K562 (cell line): ENCODE results near the gene PTPN7. TPM values are rescaled to one million over a fixed set of nuclear protein-coding genes. Genes with fewer than 3 reads are reported as not detected.
A peak's percentile ranks its signal among the peaks of the same experiment; 100 is the strongest.

Experiments used
- ATAC-seq: fragments of 200-7000 bp; cut with Tn5 transposase; 3 replicates; pipeline ENCODE4 v1.9.1; 2020; ENCODE audit warnings: moderate library complexity
- BruUV-seq: library from RNA; stranded (reverse); fragments of 400-500 nt; replicated peaks from 2 replicates; lab custom pipeline; 2021; lab: Mats Ljungman, UMichigan
- CTCF ChIA-PET: fragments of 300-600 bp; formaldehyde crosslinking; extraction: SDS; loops from one replicate; lab custom pipeline; 2021; ENCODE audit warnings: low intra/inter-chr PET ratio; lab: Yijun Ruan, JAX
- POLR2A ChIA-PET: fragments of 300-600, 350-650 bp; sonication (Branson Sonifier 250); formaldehyde crosslinking; extraction: SDS; loops from one replicate; lab custom pipeline; 2021; ENCODE audit warnings: antibody characterized with exemption, inconsistent platforms; lab: Yijun Ruan, JAX
- DNase-seq, 4 experiments: peaks; one replicate each; pipeline versions ENCODE4 v3.0.0 to v3.0.0-alpha.2; 2011 to 2018; ENCODE audit warnings: low spot score in 3 of 4, mixed read lengths in 3 of 4; ENCODE audit errors: extremely low read depth in 1 of 4
- FAIRE-seq: peaks from 2 replicates; lab custom pipeline; 2011; peaks lifted over from hg19 to GRCh38; lab: Jason Lieb, UNC
- H2AFZ ChIP-seq: 2 replicates; pipeline ENCODE4 v1.6.0; 2011; ENCODE audit warnings: low read depth, low read length, control low read depth, inconsistent platforms
- H3K27ac ChIP-seq: fragments of 200-600 bp; 3 replicates; pipeline ENCODE4 v1.8.0; 2011; ENCODE audit warnings: low read depth, mild to moderate bottlenecking, control low read depth, inconsistent platforms, low read length, moderate library complexity, mixed read lengths; ENCODE audit errors: extremely low read depth
- H3K27me3 ChIP-seq, 2 experiments: fragments of 300-600 bp in 1 of 2; 2 replicates in 1 of 2; 3 replicates in 1 of 2; pipeline versions ENCODE4 v1.6.0 to v1.8.0; 2011; ENCODE audit warnings: inconsistent platforms in 2 of 2, low read length in 2 of 2, mild to moderate bottlenecking in 1 of 2, mixed read lengths in 1 of 2, moderate library complexity in 1 of 2; ENCODE audit not compliant: control insufficient read depth in 2 of 2, insufficient read depth in 2 of 2
- H3K36me3 ChIP-seq: fragments of 300-600 bp; 3 replicates; pipeline ENCODE4 v1.8.0; 2011; ENCODE audit warnings: mild to moderate bottlenecking, low read length, inconsistent platforms; ENCODE audit not compliant: control insufficient read depth, insufficient read depth
- H3K4me1 ChIP-seq, 2 experiments: fragments of 200-600 bp in 1 of 2; replicated peaks in 1 of 2; 2 replicates in 1 of 2; 3 replicates in 1 of 2; pipeline versions ENCODE4 v1.5.1 to v1.8.0; 2011; ENCODE audit warnings: inconsistent platforms in 2 of 2, low read length in 2 of 2, mild to moderate bottlenecking in 1 of 2, mixed read lengths in 1 of 2, moderate library complexity in 1 of 2; ENCODE audit not compliant: control insufficient read depth in 2 of 2, insufficient read depth in 2 of 2
- H3K4me2 ChIP-seq: 2 replicates; pipeline ENCODE4 v1.6.1; 2011; ENCODE audit warnings: low read length, control low read depth, inconsistent platforms, mixed read lengths; ENCODE audit not compliant: insufficient read depth
- H3K4me3 ChIP-seq: fragments of 200-600 bp; sonication (generic), shearing (Covaris generic); 2 replicates; pipeline ENCODE4 v1.5.1; 2016; ENCODE audit warnings: control low read depth, inconsistent platforms
- H3K79me2 ChIP-seq: fragments of 200-600 bp; 3 replicates; pipeline ENCODE4 v1.8.0; 2011; ENCODE audit warnings: low read length, inconsistent platforms; ENCODE audit not compliant: control insufficient read depth, insufficient read depth
- H3K9ac ChIP-seq, 2 experiments: 2 replicates each; pipeline versions ENCODE4 v1.6.0 to v1.6.1; 2011; ENCODE audit warnings: low read depth in 2 of 2, low read length in 2 of 2, control low read depth in 1 of 2, inconsistent platforms in 1 of 2, mild to moderate bottlenecking in 1 of 2, mixed read lengths in 1 of 2; ENCODE audit not compliant: insufficient read depth in 1 of 2
- H3K9me1 ChIP-seq: one replicate; pipeline ENCODE4 v1.6.0; 2011; ENCODE audit warnings: inconsistent platforms, mild to moderate bottlenecking, low read length, moderate library complexity; ENCODE audit not compliant: control insufficient read depth, insufficient read depth
- H3K9me3 ChIP-seq: replicated peaks from 2 replicates; pipeline ENCODE4 v1.5.1; 2011; ENCODE audit warnings: low read depth, low read length, inconsistent platforms; ENCODE audit not compliant: control insufficient read depth, insufficient read depth
- H4K20me1 ChIP-seq: replicated peaks from 2 replicates; pipeline ENCODE4 v1.6.1; 2011; ENCODE audit warnings: low read length, inconsistent platforms, mixed read lengths; ENCODE audit not compliant: control insufficient read depth, insufficient read depth
- COPS2 ChIP-seq: fragments of 450-650 bp; conservative IDR thresholded peaks from 2 replicates; pipeline ENCODE4 v1.6.1; 2016; ENCODE audit warnings: mild to moderate bottlenecking, moderate library complexity
- STAG1 ChIP-seq: sonication (generic); formaldehyde crosslinking; IDR thresholded peaks from 2 replicates; pipeline ENCODE4 v1.5.0; 2020; ENCODE audit warnings: missing genetic modification reagents, borderline replicate concordance
- TRIM24 ChIP-seq, 2 experiments: fragments of 450-650 bp; IDR thresholded peaks; 2 replicates each; pipeline ENCODE4 v1.6.1; 2016
- ZNF407 ChIP-seq: fragments of 450-650 bp; IDR thresholded peaks from 2 replicates; pipeline ENCODE4 v1.6.1; 2016; ENCODE audit warnings: low read depth
- ZNF445 ChIP-seq: fragments of 250-450 bp; sonication (Bioruptor Pico); IDR thresholded peaks from 2 replicates; pipeline ENCODE4 v1.4.0; 2020; ENCODE audit warnings: low read depth, mild to moderate bottlenecking, moderate library complexity
- ZNF79 ChIP-seq: fragments of 250-450 bp; sonication (Bioruptor Pico); IDR thresholded peaks from 2 replicates; pipeline ENCODE4 v1.4.0; 2020; ENCODE audit warnings: low read depth, mild to moderate bottlenecking, moderate library complexity
- WGBS: fragments of 100-300 bp; shearing (Covaris generic); methylation state at CpG from one replicate; pipeline ENCODE4 v1.1.6; 2016; ENCODE audit warnings: low coverage, mixed read lengths; ENCODE audit not compliant: insufficient coverage; ENCODE audit errors: missing lambda C conversion rate; 5-methylcytosine and 5-hydroxymethylcytosine counted together
- in situ Hi-C: fragments of 300-500 bp; cut with MboI; formaldehyde crosslinking; loops from 4 replicates; pipeline ENCODE4 v1.15.0; 2018; ENCODE audit warnings: inconsistent platforms, mixed read lengths
- intact Hi-C: fragments of 100-400 bp; cut with micrococcal nuclease; formaldehyde crosslinking; loops from 2 replicates; pipeline ENCODE4 v1.14.2; 2022
- polyA plus RNA-seq, 8 experiments: library from polyadenylated mRNA; depleted of rRNA in 4 of 8; stranded (reverse) in 5 of 8; unstranded in 3 of 8; fragments of >200 nt; fragmentation: Nextera tagmentation in 2 of 8; fragmentation: Illumina TruSeq in 1 of 8; extraction: Ambion mirVana in 2 of 8; extraction: Trizol in 1 of 8; gene quantifications; 2 replicates each; pipeline versions ENCODE4 v1.2.1 to v1.2.3, GENCODE V29; 2011 to 2014; ENCODE audit warnings: inconsistent platforms in 1 of 8, missing spikeins in 1 of 8
- total RNA-seq, 7 experiments: library from RNA; depleted of rRNA in 6 of 7; stranded (reverse); fragments of >200 nt in 6 of 7; fragmentation: Illumina TruSeq in 2 of 7; extraction: Trizol in 2 of 7; gene quantifications; 2 replicates each; pipeline versions ENCODE4 v1.2.1 to v1.2.3, GENCODE V29; 2011 to 2021; ENCODE audit warnings: low replicate concordance in 1 of 7

The PTPN7 gene
- total and polyA plus RNA-seq, 9 of the 15 experiments (the other 6 are each of a cell fraction or from before 2014, with no cell fraction given): 18.7 to 144 (median 120) TPM

- in situ Hi-C loops: loop anchor here (25.0 kb wide), 1 partner anchor 105 kb away; no protein-coding TSS in a partner anchor
- 0 out of 2 replicates have a peak, but pooled peaks have one; percentile 25 for TF ChIP-seq STAG1 (CRISPR knock-in tag)
- no peak for TF ChIP-seq ZNF79
- no peak overlapping the region for H3K4me3 ChIP-seq
- H3K36me3 ChIP-seq: no peaks in the 10 kb centered on the region
- H3K79me2 ChIP-seq: no peaks in the 10 kb centered on the region
- no peak overlapping the region for H3K9ac ChIP-seq
- WGBS: 0% methylated on average over 1 of the region's 1 CpG
- CTCF ChIA-PET: no interaction called here
- H3K4me2 ChIP-seq: no peak overlapping the region
- peaks cover 15 to 33% of the 10 kb centered on the region in 2 experiments; a peak in 4 of 5 replicates for H3K27me3 ChIP-seq
- ATAC-seq (no peak), DNase-seq (no peak), FAIRE-seq (no peak)
- peaks cover 3% of the 10 kb centered on the region; the same call in 1 of the 2 replicates for H3K9me3 ChIP-seq
- 0 out of 2 replicates have a peak, but pooled peaks cover 6% of the 10 kb centered on the region for H4K20me1 ChIP-seq
- H3K27ac ChIP-seq: no peak overlapping the region
- BruUV-seq: no TSS peak
- no peak overlapping the region for H2AFZ ChIP-seq
- POLR2A ChIA-PET: no interaction called here
- intact Hi-C loops: no loop called here
- peaks cover 5 to 11% of the 10 kb centered on the region in 2 experiments; a peak in 4 of 5 replicates for H3K4me1 ChIP-seq
- H3K9me1 ChIP-seq: no peaks in the 10 kb centered on the region
These were observed 46.9 kb upstream of the PTPN7 start for GRCh38 chr1:202207292-202207691.

- ATAC-seq: no peak
- TF ChIP-seq TRIM24 (IDR thresholded peaks at IDR 0.05) (peak in 1 of 2 experiments; percentile 17; a peak in 1 of 4 replicates), COPS2 (no peak), ZNF445 (CRISPR knock-in tag) (no peak), ZNF407 (0 out of 2 replicates have a peak, but pooled peaks have one; percentile 15)
These were observed 45.3 kb upstream of the PTPN7 start for GRCh38 chr1:202205523-202206190.

More at GRCh38 chr1:202205523-202206190, 45.3 kb upstream of the PTPN7 start:
- Histone ChIP-seq H3K4me1 (peaks cover 7 to 11% of the 10 kb centered on the region in 2 experiments; a peak in 4 of 5 replicates), H4K20me1 (no peaks in the 10 kb centered on the region), H3K4me3 (no peak overlapping the region), H3K4me2 (no peak overlapping the region), H3K79me2 (no peaks in the 10 kb centered on the region), H3K27ac (no peak overlapping the region), H2AFZ (peak overlapping the region; percentile 29; the same call in 1 of the 2 replicates), H3K9me1 (no peaks in the 10 kb centered on the region), H3K9ac (no peak overlapping the region), H3K36me3 (no peaks in the 10 kb centered on the region), H3K27me3 (peaks cover 4 to 36% of the 10 kb centered on the region in 2 experiments; a peak in 4 of 5 replicates), H3K9me3 (peaks cover 3% of the 10 kb centered on the region; the same call in 1 of the 2 replicates)
- WGBS: 9% methylated on average over 5 of the region's 5 CpGs
- FAIRE-seq: no peak
- in situ Hi-C loops: loop anchor here (25.0 kb wide), 1 partner anchor 107 kb away; no protein-coding TSS in a partner anchor
- DNase-seq: no peak
- ChIA-PET CTCF (no interaction called here), POLR2A (interaction anchor here (0.8 kb wide), 1 partner anchor 15 kb away, joined by 4 read pairs; no protein-coding TSS in a partner anchor)
- intact Hi-C loops: no loop called here
- no TSS peak for BruUV-seq
